ENCODE results near the gene GALNT3. TPM values are rescaled to one million over a fixed set of nuclear protein-coding genes. Genes with fewer than 3 reads are reported as not detected.

The GALNT3 gene
- total RNA-seq, 1 donor from 2014 or later = 0.19 TPM

DNA sequence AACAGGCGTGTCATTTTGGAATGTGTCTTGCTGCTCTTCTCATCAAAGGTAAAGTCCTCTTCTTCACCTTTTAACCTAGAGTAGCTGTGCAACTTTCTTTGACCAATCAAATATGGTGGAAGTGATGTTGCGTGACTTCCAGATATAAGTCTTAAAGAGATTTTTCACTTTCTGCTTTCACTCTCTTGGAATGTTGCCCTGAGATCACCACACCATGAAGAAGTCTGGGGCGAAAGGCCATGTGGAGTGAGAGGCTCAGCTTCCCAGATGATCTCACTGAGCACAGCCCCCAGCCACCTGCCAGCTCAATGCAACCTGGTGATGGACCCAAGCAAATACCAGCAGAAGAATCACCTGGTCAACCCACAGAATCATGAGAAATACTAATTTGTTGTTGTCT is 7.1 kb upstream of the GALNT3 start:
- intact Hi-C loops (cut with DNase I) = no loop called here
- ATAC-seq (ENCODE audit: poor library complexity) (no peak), DNase-seq (no peak)

DNA sequence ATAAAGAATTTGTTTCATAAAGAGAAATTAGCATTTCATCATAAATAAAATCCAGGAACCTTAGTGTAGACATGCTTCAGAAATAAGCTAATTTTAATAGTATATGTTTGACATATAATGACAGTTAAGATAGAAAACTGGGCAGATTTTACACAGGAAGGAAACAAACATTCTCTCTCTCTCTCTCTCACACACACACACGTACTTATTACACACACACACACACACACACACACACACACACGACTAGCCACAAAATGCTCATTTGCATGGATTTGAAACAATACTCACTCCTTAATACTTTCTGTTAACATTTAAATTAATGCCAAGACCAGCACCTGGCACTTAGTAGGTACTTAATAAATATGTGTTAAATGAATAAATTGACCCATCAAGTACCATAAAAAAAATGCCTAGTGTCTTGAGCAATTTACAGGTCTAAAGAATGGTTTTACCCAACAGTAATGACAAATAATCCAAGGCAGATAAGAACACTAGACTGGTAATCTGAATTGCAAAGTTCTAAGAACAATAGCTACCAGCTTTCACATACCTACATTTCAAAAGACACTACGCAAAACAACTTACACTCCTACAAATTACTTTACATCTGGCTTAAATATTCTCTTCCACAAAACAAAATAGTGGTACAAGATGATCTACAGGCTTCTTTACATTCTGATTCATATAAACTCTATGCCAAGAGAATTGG is 2.9 kb upstream of the GALNT3 start:
- intact Hi-C loops (cut with DNase I) = no loop called here
- ATAC-seq (ENCODE audit: poor library complexity) (no peak), DNase-seq (no peak)

GRCh38 chr2:165796129-165796528 is 2.1 kb upstream of the GALNT3 start:
- intact Hi-C loops (cut with DNase I) = no loop called here
- ATAC-seq (ENCODE audit: poor library complexity) = no peak
- DNase-seq = no peak

DNA sequence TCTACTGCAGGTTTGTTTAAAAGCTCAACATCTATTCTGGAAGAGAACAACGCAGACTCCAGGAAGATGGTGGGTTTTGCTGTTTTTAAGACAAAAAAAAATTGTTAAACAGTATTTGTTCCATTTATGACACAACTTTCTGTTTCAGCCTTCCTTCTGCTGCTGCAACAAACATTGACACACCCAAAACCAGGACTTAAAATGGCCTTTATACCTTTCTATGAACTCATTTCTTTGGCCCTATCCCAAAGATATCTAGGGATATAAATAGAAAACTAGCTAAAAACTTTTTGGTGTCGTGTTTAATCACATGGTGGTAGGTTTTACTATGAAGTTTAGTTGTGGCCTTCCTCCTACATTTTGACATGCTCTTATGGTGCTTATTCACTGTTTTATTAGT is 964 bp upstream of the GALNT3 start:
- intact Hi-C loops (cut with DNase I) = no loop called here
- no peak for ATAC-seq (ENCODE audit: poor library complexity)

DNA sequence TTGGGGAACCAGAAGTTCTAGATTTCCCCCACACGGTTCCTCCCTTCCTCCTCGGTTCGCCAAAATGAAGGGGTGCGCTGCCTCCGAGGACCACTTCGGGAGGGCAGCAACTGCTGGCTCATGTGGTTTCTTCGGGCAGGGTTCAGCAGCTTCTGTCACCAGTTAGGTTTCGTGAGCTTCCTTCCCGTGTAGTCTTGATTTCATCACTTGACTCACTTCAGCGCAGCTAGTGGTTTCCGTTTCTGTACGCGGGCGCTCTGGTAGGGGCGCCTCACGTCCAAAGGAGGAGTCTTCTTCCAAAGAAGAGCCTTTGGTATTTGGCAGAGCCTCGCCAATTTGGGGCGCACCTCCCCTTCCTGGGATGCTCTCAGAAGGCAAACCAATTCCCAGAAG is 485 bp upstream of the GALNT3 start:
- intact Hi-C loops (cut with DNase I) = no loop called here
- ATAC-seq (ENCODE audit: poor library complexity) = peak; percentile 70
- peak; percentile 59 for DNase-seq

More for the DNA sequence above, 964 bp upstream of the GALNT3 start:
- DNase-seq = no peak

- no peak for DNase-seq
- ATAC-seq (ENCODE audit: poor library complexity) = peak; percentile 23
- intact Hi-C loops (cut with DNase I) = no loop called here
These were observed 777 bp downstream of the GALNT3 start for GRCh38 chr2:165793161-165793778.

DNA sequence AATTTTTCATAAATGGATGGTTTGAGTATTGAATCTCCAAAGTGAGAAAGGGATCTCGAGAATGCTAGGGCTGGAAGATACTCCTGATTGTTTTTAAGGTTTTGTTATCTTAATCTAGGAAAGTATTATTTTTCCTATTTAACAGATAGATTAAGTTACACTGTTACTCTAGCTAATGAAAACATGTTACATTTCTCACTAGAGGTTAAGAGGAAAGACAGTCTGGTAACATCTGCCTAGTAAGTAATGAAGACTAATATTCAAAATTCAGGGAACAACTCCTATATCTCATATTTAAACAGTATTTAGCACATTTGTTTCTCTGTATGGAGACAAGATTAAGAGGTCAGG is 2.0 kb downstream of the GALNT3 start:
- intact Hi-C loops (cut with DNase I) = no loop called here
- no peak for DNase-seq

GRCh38 chr2:165791421-165792103 is 2.5 kb downstream of the GALNT3 start:
- intact Hi-C loops (cut with DNase I) = no loop called here
- DNase-seq = no peak
- ATAC-seq (ENCODE audit: poor library complexity) = no peak

More for the DNA sequence above, 2.0 kb downstream of the GALNT3 start:
- no peak for ATAC-seq (ENCODE audit: poor library complexity)

- ATAC-seq (ENCODE audit: poor library complexity) = no peak
- no peak for DNase-seq
- intact Hi-C loops (cut with DNase I) = no loop called here
These were observed 3.6 kb downstream of the GALNT3 start for GRCh38 chr2:165790466-165790865.

- DNase-seq = no peak
- intact Hi-C loops (cut with DNase I) = no loop called here
- ATAC-seq (ENCODE audit: poor library complexity) = no peak
These were observed 6.7 kb downstream of the GALNT3 start for GRCh38 chr2:165787334-165787733.

DNA sequence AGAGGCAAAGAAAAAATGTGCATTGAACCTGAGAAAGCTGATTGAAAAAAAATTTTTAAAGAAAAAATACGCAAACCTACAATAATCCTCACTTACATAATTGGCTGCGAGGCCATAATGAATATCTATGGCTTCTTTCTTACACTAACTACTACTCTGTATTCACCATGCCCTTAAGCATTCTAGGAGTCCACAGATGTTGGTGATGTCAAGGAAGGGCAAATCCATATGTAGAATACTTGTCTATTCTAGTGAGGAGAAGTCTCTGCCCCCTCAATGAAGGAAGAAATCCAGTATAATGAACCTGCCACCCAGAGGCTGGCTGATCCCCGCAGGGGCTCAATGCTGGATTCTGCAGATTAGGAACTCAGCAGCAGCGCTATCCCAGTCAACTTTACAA is 14.3 kb downstream of the GALNT3 start:
- intact Hi-C loops (cut with DNase I) = no loop called here
- ATAC-seq (ENCODE audit: poor library complexity) (no peak), DNase-seq (no peak)

DNA sequence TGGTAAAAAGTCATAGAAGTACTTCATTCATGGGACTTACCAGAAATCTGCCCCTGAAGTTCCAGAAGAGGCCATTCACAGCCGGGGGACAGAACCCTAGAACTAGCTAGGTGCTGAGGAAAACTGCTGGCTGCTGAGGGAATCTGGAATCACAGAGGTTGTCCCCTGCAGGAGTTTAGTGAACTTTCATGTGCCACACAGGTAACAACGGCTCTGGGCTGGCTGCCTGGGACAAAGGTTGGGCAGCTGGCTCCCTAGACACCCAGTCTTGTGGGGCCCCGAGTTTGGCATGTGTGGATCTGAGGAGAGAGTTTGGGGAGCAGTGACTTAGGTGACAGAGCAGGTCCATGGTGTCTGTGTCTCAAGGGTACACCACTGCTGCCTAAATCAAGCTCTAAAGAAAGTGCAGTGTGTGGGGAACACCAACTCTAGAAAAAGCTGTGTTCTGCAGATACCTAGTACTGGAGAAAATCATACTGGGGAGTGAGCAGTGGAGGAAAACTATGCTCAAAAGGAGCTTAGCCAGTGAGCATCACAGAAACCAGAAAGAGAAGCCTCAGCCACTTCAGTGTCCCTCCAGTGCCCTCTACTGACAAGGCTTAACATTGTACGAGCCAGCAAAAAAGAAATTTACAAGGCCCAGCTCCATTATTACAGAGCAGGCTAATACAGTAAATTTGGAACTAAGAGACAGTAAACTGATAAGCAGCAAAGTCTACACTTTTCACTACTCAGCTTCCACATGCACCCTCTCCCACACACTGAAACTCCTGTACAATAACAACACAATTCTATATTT is 15.2 kb downstream of the GALNT3 start:
- intact Hi-C loops (cut with DNase I) = no loop called here
- ATAC-seq (ENCODE audit: poor library complexity) (no peak), DNase-seq (no peak)

GRCh38 chr2:165778187-165778556 is 15.9 kb downstream of the GALNT3 start:
- intact Hi-C loops (cut with DNase I) = no loop called here
- ATAC-seq (ENCODE audit: poor library complexity) = no peak
- DNase-seq = no peak

- intact Hi-C loops (cut with DNase I) = no loop called here
- ATAC-seq (ENCODE audit: poor library complexity) = no peak
- DNase-seq = no peak
These were observed 16.4 kb downstream of the GALNT3 start for GRCh38 chr2:165777522-165778186.

GRCh38 chr2:165776796-165777195 is 17.3 kb downstream of the GALNT3 start:
- intact Hi-C loops (cut with DNase I) = no loop called here
- ATAC-seq (ENCODE audit: poor library complexity) (no peak), DNase-seq (no peak)

DNA sequence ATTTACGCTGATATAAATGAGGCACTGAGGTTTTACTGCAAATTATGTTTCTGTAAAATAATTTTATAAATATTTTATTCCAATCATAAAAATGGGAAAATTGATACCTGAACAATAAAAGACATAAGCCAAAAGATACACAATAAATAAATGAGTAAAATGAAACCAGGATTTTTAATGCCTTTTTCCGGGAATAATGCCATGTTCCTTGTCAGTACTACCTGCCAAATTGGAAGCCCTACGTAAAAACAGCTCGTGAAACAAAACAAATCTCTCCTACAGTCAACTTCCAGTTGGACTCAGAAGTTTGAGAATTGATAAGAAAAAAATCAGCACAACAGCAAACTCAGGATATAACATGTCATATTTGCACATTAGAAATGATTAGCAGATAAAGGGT is 18.0 kb downstream of the GALNT3 start:
- no peak for ATAC-seq (ENCODE audit: poor library complexity)
- no peak for DNase-seq
- intact Hi-C loops (cut with DNase I) = no loop called here

DNA sequence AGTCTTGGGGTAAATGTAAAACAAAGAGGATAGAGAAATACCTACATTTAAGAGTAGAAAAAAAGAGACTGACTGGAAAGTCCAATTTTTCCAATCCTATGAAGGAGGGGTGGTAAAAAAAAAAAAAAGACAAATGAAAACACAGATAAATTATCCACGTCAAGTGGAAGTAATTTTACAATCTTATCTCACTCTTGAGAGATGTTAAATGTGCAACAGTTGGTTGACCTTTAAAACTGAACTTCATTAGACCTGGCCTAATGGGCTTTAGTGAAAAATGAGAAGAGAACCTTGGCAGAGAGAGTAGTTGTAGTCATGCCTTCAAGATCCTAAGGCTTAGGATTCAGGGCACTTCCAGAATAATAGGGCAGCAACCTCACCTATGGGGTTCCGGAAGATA is 20.4 kb downstream of the GALNT3 start:
- ATAC-seq (ENCODE audit: poor library complexity) (no peak), DNase-seq (no peak)
- intact Hi-C loops (cut with DNase I) = no loop called here

DNA sequence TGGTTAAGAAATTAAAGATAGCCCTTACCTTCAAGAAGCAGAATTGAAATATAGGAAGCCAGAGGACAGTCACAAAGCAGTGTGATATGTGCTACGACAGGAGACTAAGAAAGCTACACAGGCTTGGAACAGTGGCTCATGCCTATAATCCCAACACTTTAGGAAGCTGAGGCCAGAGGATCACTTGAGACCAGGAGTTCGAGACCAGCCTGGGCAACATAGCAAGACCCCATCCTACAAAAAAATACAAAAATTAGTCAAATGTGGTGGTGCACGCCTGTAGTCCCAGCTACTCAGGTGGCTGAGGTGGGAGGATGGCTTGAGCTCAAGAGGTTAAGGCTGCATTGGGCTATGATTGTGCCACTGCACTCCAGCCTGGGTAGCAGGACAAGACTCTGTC is 21.9 kb downstream of the GALNT3 start:
- DNase-seq = no peak
- intact Hi-C loops (cut with DNase I) = no loop called here
- ATAC-seq (ENCODE audit: poor library complexity) = no peak

GRCh38 chr2:165766326-165766927 is 27.6 kb downstream of the GALNT3 start:
- no peak for DNase-seq
- intact Hi-C loops (cut with DNase I) = no loop called here
- ATAC-seq (ENCODE audit: poor library complexity) = no peak
